GM18861 (cell line): Measurements from ENCODE around the gene DPYSL5.
"Not testable (repeated sequence)": the region's sequence is repeated elsewhere in the genome, so short reads cannot be mapped to it uniquely, and the experiment has no call there.

Experiments
- ATAC-seq: cut with Tn5 transposase; IDR thresholded peaks from one replicate; pipeline ENCODE4 v1.9.1; 2021; ENCODE audit not compliant: unreplicated experiment

Gene DPYSL5

GRCh38 chr2:26873286-26873983, 25.5 kb downstream of the DPYSL5 start:
- no peak for ATAC-seq

GRCh38 chr2:26874514-26874913, 26.6 kb downstream of the DPYSL5 start:
- no peak for ATAC-seq

GRCh38 chr2:26875065-26875634, 27.2 kb downstream of the DPYSL5 start:
- no peak for ATAC-seq

- ATAC-seq, result no peak
Measured at GRCh38 chr2:26875808-26876207, 27.9 kb downstream of the DPYSL5 start.

GRCh38 chr2:26876260-26876659, 28.3 kb downstream of the DPYSL5 start:
- no peak for ATAC-seq

- no peak for ATAC-seq
Measured at GRCh38 chr2:26877276-26877675, 29.3 kb downstream of the DPYSL5 start.

GRCh38 chr2:26880161-26880560, 32.2 kb downstream of the DPYSL5 start:
- no peak for ATAC-seq

- ATAC-seq, result no peak
Measured at GRCh38 chr2:26880910-26881435, 33.0 kb downstream of the DPYSL5 start.

GRCh38 chr2:26882220-26882619, 34.3 kb downstream of the DPYSL5 start:
- not testable (repeated sequence) for ATAC-seq

GRCh38 chr2:26883956-26884355, 36.0 kb downstream of the DPYSL5 start:
- no peak for ATAC-seq

GRCh38 chr2:26884486-26884885, 36.6 kb downstream of the DPYSL5 start:
- no peak for ATAC-seq

GRCh38 chr2:26885651-26886329, 37.9 kb downstream of the DPYSL5 start:
- ATAC-seq, result no peak

GRCh38 chr2:26886736-26887135, 38.8 kb downstream of the DPYSL5 start:
- no peak for ATAC-seq

GRCh38 chr2:26887151-26887550, 39.2 kb downstream of the DPYSL5 start:
- ATAC-seq, result no peak

GRCh38 chr2:26889796-26890195, 41.9 kb downstream of the DPYSL5 start:
- ATAC-seq, result no peak

GRCh38 chr2:26890341-26891000, 42.5 kb downstream of the DPYSL5 start:
- no peak for ATAC-seq

GRCh38 chr2:26892133-26892532, 44.2 kb downstream of the DPYSL5 start:
- ATAC-seq, result no peak

- no peak for ATAC-seq
Measured at GRCh38 chr2:26892922-26893524, 45.1 kb downstream of the DPYSL5 start.

GRCh38 chr2:26894136-26894535, 46.2 kb downstream of the DPYSL5 start:
- no peak for ATAC-seq

GRCh38 chr2:26897807-26898479, 50.0 kb downstream of the DPYSL5 start:
- ATAC-seq, result no peak
